ENCODE results near the gene CD2BP2.

- TF ChIP-seq CTCF (IDR thresholded peaks at IDR 0.05) = peak in 3 of 6 experiments; percentile 18 to 48 (median 45)
- peak in 1 of 4 donors; percentile 22 for TF ChIP-seq POLR2A (IDR thresholded peaks at IDR 0.05)
Observed at GRCh38 chr16:30369938-30370455, 14.9 kb upstream of the CD2BP2 start.

Data from upper lobe of left lung (tissue), 4 donors.